Fibroblast of the conjunctiva (primary cell): ENCODE data around the gene ABHD10.
A peak's percentile ranks its signal among the peaks of the same experiment; 100 is the strongest.

ENCODE experiments used
- DNase-seq: peaks from one replicate; pipeline ENCODE4 v3.0.0-alpha.2; 2010; ENCODE audit warnings: low read depth

ABHD10 gene

DNA sequence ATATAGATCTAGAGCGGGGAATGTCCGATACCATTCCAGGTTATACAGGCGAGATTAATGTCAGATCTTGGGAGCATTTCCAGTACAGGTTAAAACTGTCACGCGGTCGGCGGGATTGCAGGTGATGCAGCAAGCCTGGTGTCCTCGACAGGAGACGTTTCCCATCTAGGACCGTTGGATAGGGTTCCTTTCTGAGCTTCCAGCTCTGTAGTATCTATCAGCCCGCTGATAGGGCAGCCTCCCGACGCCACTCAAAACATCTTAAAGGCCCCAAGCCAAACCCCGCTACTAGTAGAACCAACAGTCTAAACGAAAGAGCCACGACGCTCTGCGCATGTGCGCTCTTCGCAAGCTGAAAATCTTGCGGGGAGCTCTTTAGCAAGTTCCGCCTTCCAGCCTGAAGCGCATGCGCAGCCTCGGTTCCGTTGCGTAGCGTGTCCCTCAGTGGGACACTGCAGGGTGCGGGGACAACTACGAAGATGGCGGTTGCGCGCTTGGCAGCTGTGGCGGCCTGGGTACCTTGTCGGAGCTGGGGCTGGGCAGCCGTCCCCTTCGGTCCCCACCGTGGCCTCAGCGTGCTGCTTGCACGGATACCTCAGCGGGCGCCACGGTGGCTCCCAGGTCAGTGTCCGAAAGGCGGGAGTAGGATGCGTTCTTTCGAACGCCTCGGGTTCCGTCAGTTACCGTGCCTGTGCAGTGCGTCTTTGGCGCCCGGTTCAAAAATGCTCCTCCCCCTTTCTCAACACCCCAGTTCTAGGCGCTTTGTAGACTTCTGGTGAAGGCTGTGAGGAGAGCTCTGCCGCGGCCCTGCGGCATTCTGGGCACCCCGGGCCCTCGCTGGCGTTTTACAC is at the start of gene ABHD10:
ABHD10 (plus strand) TSS at position 444 of the 851 bp plus-strand sequence; CDS start at position 480, 36 bp downstream.
- DNase-seq: peak; percentile 97

DNA sequence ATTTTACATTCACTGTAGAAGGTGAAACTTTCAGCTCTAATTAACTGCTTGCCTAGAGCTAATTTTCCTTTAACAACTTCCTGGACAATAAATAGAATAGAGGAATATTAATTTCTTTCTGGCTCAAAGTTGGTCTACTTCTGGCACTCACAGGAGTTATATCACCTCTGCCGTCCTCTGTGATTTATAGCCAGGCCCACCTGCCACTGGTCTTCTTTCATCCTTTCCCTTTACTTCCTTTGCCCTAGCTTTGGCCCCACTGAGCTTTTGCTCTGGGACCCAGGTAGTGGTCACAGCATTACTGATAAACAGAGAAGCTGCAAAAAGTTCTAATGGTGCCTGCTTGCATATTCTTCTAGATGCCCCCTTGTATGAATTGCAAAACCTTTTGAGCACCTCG is 49.3 kb upstream of the ABHD10 start:
- no peak for DNase-seq

DNA sequence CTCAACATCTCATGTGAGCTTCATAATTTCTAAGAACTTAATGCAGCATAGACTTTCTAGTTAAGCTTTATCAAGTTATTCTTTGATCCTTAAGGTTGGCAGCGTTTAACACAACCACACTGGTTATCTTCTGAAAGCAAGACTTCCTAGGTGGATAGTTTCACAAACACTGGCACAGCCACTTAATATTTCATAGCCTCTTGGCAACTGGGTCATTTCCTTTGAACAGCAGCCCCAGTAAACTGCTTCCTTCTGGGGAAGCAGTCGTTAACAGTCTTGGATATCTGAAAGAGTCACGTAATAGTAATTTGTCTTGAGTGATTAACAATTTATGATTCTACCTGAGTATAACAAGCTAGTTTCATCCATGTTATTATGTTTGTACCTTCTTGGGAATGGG is 45.9 kb upstream of the ABHD10 start:
- DNase-seq: no peak

DNA sequence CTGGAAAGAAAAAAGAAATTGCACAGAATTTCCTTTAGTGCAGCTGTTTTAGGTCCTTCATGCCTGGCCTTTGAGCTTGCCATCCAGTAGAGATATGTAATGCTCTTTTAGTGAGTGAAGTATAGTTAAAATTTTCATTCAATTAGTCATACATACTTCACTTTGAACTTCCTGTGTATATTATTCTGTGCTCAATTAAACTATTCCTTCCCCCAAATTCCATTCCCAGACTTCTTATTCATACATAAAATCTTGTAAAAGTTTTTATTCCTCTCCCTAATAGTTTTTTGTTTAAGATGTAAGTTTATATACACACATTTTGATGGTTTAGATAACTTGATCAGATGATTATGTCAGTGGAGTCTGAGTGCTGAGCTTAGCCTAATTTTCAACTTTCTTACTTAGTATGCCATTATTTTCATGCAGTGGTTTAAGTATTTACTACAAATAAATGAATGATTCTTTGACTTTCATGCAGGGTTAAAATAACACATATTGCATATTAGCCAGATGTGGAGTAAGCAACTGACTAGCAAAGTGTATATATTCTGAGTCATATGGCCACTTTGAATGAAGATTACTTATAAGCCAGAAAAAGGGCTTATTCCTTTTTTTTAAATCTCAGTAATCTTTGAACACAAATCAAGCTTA is 42.5 kb upstream of the ABHD10 start:
- no peak for DNase-seq

DNA sequence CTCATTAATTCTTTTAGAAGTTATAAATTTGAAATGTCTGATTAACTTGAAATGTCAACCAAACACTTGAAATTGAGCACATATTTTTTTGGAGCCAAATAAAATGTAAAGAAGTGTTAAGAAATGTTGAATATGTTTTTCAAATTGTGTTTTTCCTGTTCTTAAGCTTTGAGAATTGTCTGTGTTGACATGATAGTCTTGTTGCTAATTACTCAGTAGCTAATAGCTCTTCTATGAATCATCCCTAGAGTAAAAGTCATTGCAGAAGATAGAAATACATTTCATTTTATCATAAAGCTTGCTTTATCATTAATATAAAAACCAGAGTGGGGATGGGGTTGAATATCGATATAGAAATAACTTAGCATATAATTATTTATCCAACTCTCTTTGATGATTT is 41.9 kb upstream of the ABHD10 start:
- no peak for DNase-seq

DNA sequence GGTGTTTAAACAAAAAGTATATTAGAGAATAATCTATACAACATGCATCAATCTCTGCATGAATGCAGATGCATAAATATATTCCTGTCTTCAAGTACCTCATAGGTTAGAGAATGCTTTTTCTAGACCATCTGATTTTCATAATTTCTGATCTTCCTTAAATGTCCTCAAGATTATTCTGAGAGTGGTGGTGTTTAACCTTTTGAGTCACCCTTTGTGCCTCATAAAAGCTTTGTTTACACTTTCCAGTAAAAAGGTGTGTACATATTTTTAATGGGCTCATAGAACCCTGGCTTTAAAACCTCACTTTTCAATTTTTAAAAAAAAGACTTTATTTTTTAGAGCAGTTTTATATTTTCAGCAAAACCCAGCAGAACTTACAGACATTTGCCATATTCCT is 41.0 kb upstream of the ABHD10 start:
- no peak for DNase-seq

DNA sequence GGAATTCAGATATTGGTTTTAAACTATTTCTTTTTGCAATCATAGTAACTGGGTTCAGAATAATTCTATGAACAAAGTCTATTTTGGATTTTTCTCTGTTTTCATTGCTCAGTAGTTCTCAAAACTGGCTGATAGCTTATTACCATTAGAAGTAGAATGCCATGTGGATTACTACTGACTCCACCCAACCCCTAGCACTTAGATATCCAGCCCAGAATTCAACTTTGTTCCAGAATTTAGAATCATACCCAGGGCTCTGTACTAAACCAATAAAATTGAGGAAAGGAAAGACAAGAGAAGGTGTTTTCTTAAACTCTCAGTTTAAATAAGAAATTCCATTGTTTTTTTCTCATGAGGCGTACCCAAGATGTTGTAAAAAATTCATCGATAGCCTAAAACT is 39.0 kb upstream of the ABHD10 start:
- DNase-seq: no peak

DNA sequence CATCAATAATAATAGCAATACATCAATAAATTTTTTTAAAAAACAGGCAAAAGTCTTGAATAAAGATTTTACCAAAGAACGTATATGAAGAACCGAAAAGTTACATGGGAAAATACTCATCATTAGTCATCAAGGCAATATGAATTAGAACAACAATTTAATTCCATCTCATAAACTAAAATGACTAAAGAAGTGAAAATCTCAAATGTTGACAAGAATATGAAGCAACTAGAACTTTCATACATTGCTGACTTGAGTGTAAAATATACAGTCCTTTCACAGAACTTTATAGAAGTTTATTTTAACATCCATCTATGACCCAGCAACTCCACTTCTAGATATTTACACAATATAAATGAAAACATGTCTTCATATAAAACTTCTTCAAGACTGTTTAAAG is 35.3 kb upstream of the ABHD10 start:
- no peak for DNase-seq

DNA sequence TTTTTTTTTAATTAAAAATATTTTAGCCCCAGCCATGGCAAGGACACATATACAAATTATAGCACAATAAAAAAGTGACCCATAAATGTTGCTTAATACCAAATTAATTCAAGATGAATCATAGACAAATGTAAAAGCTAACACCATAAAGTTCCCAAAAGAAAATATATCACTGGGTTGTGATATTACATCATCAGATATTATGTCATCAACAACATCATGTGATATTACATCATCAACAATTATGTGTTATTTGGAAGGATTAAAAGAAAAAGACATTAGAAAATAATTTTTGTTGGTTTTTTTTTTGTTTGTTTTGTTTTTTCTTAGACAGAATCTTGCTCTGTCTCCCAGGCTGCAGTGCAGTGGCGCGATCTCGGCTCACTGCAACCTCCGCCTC is 34.5 kb upstream of the ABHD10 start:
- no peak for DNase-seq

DNA sequence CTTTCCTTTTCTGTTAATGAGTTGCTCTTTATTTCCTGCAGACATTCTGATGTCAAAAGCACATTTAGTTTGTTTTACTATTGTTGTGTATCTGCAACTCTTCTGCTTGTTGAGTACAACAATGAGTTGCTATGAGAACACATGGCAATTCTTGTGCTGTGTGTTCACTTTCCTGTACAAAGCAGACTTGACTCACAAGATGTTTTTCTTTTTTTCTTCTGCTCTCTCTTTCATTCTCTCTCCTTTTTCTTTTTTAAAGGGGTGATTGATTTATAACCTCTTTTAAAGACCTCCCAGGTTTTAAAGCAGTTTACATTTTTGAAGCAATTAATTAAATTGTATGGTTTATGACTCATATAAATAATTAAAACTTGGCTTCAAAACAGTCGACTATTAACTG is 31.6 kb upstream of the ABHD10 start:
- no peak for DNase-seq

DNA sequence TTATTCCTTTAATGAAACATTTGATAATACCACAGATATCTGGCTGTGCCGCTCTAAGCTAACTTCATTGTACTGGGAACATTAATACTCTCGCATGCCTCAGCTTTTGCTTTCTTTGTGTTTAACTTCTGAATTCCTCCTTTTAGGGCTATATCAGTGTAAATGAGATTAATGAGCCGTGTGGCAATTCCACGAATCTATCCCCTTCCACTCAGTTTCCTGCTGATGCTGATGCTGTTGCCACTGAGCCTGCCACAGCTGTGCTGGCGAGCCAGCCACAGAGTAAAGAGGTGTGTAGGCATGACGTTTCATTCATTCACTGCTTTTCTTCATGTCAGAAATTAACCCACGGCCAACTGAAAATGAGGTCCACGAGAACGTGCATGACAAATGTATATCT is 30.0 kb upstream of the ABHD10 start:
- DNase-seq: no peak

DNA sequence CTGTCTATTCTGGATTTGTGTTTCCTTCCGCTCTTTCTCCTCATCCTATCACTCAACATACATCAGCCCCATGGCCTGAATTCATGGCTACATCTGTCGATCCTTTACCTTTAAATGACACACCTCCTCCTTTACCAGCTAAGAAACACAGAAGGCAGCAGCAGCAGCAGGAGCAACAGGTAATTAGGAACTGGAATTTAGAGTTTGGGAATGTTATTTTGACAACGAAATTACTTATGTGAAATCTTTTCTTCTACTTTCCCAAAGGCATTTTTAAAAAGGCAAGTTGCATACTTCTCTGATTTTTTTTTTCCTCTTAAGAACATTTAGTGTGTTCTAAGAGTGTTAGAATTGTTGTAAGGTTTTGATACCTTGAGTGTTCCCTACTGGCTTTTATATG is 29.1 kb upstream of the ABHD10 start:
- DNase-seq: no peak

DNA sequence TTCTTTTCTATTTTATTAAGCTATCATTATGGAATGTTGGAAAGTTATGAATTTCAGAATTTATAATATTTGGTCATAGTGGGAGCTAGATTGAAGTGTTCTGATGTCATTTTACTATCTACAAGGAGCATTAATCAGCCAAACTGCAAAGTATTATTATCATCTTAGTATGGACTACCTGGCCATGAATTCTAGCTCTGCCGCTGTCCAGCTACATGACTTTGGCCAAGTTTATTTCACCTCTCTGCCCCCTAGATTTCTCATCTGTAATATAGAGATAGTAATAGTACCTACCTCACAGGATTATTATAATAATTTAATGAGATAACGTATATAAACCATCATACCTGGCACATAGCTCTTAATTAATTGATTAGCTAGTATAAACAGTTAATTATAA is 27.8 kb upstream of the ABHD10 start:
- DNase-seq: no peak

DNA sequence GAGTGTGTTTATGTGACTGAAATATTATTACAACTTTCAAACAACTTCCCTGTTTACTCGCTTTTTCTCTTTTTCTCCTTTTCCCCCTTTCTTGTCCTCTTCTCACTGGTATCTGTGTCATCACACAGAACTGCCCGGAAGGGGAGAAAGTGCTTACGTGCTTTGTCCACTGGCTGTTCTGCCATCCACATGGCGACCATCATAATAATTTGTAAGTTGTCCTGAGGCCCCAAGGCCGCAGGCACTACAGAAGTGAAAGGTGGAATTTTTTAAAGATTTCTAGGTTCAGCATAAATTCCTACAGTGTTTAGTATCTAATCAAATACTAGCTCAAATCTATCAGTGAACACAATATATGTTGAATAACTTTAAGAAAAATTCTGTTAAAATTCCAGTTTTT is 26.7 kb upstream of the ABHD10 start:
- DNase-seq: no peak

DNA sequence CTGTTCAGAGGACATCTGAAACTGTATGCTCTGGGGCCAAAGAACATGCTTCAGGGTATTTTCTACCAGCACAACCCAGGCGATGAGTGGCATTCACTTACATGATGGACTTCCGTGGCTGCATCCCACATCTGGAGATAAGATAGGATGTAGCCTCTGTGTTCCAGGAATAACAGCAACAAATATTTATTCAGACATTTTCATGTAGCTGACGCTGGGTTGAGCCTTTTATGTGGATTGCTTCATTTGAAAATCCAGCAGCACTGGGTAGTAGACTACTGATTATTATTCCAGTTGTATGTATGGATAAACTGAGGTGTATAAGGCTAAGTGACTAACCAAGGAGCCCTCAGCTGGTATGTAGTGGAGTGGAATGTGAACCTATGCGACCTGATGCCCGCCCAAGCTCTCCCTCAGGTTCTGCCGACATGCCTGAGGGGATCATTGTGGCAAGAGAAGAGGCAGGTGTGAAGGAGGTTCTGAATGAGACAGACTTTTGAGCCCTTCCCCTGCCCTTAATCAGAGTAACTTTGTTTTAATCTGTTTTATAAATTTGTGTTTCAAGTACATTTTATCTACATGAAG is 25.9 kb upstream of the ABHD10 start:
- DNase-seq: no peak

DNA sequence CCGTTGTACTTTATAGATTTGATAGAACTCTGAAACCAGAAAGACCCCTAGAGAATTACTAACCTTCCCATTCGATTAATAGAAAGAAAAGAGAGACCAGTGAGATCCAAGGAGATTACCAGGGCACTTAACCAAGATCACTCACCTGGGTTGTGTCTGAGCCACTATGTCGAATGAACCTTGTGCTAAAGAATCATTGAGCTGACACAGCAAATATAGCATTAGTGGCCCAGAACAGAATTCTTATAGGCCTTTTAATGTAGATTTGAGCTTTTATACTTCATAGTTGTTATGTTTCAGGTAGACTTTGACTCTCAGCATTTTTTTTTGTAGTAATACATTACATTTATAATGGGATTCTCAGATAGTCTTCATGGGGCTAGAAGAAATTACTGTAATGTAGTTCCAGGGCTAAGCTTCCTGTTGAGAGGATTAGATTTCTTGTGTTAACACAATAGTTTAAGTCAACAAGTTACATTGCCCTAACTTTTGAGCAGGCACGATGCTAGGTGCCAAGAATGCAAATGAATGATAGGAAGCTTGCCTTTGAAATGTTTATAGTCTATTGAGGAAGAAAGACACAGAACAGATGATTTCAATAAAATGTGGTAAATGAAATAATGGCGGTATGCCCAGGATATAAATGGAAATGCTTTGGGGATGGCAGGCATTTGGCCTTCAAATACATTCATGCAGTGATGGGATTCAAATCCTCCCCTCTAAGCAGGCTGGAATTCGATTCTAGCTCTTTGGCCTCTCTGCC is 24.4 kb upstream of the ABHD10 start:
- peak; percentile 57 for DNase-seq

DNA sequence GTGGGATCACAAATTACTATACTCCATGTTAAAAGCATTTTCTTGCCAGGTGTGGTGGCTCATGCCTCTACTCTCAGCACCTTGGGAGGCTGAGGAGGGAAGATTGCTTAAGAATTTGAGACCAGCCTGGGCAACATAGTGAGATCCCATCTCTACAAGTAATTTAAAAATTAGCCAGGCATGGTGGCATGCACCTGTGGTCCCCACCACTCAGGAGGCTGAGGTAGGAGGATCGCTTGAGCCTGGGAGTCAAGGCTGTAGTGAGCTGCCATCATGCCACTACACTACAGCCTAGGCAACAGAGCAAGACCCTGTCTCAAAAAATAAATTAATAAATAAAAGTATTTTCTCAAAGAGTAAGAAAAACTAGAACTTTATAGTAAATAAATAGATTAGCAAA is 22.9 kb upstream of the ABHD10 start:
- DNase-seq: no peak

DNA sequence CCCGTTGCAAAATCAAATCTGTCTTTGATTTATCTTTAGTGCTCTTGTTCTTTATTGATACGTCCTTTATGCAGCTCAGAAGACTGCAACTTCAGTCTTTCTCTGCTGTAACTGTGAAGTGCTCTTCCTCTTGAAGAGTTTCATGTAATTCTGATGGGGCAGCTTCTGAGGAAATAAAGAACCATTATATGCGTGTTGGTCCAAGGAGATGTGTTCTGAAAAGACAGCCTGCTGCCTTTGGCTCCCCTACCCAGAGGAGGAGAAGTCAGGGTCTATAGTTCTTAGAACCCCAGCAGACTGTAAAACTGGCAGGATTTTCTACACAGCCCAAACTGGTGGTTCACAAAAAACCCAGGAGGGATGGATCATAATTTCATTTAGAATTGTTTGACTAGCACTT is 22.4 kb upstream of the ABHD10 start:
- DNase-seq: no peak

DNA sequence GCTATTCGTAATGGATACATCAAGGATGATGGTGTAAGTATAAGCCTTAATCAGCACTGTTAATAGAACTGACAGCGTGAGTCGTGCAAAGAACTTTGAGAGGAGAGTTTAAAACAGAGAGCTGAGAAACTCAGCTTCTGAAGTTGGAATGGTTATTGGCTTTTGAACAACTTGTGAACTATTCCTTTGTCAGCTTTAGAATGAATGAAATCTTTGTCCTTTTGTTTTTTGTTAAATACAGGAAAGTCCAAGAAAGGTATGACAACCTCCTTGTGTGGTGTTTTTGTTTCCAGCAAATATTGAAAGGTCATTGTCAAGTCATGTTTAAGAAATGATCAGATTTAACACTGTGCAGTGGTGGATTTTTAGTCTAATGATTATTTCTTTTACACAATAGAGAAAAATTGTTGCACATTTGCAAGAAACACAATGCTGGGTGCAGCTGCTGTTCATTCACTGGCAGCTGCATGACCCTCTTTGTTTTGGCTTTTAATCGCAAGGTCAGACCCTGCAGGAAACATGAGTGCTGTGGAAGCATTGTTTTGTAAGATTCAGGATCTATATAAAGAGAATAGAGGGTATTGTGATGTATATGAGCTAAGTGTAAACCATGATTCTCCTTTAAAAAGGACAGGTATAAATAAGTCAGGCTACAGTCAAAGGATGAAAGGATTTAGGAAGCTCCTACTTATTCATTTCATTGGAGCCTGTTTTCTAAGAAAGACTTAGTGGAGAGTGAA is 21.7 kb upstream of the ABHD10 start:
- no peak for DNase-seq

DNA sequence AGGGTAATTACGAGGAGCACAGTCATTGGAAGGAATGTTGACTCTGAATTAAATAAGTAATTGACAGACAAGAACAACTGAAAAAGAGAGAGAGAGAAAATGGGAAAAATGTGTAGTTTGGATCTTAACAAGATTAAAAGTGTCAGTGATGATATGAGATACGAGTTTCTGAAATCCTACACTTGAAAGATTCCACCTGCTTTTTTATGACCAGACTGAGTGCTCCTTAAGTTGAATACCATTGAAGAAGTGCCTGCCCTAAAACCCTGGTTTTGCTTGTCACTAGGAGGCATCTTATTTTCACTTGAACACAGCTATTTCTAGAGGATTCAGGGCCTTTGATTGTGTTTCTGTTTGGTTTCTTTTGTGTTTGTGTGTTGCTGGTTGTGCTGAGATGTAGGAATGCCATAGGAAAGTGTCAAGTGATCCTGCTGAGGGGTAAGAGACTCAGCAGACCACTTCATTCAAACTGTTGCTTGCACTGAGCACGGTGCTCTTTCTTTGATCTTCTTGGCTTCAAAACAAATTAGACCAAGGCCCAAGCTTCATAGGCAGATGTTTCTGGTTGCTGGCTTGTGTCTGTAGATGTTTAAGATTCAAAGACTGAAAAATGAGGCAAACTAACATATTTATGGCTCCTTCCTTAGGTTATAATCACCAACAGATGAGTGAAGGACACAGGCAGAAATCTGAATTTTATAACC is 17.2 kb upstream of the ABHD10 start:
- no peak for DNase-seq

DNA sequence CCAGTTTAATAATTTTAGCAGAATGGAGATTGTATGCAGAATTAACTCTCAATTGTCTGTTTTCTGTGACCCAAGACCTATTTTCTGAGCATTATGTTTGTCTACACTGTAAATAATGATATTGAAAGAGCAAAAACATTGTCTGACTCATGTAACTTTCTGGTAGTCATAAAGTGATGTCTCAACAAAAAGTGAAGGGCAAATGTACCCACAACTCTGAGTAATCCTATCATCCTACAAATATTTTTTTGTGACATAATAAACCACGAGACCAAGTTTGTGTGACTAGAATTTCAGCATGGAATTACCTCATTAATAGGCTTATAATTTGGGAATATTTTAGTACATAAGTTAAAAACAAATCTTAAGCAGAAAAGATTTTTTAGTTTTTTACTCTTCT is 15.4 kb upstream of the ABHD10 start:
- DNase-seq: no peak
